ENCODE results near the gene CHSY1. TPM values are rescaled to one million over a fixed set of nuclear protein-coding genes. Genes with fewer than 3 reads are reported as not detected.
"Not testable (repeated sequence)": the region's sequence is repeated elsewhere in the genome, so short reads cannot be mapped to it uniquely, and the experiment has no call there.

Gene CHSY1
- total and polyA plus RNA-seq, 10 donors: 6.8 to 99.5 (median 52.8) TPM

- H3K4me1 ChIP-seq: peaks cover 34 to 64% (median 43%) of the 10 kb centered on the region in 6 donors
- DNase-seq: peak; percentile 100
- no peaks in the 10 kb centered on the region for H3K27me3 ChIP-seq (replicated peaks in 1 of 7)
- WGBS, 5 donors: 0 to 1% (median 0%) methylated on average over 53 to 87 of the region's 87 CpGs
- peak within 1 kb of the TSS; percentile 80 to 100 (median 95) for H3K4me3 ChIP-seq
- intact Hi-C loops (cut with DNase I; ENCODE audit: low total_unique reads): loop anchor here (5.0 kb wide), 1 partner anchor 347 kb away; no protein-coding TSS in a partner anchor
- TF ChIP-seq POLR2A (IDR thresholded peaks at IDR 0.05): peak; percentile 15 to 55 (median 35)
- peak; percentile 97 to 99 (median 98) for TF ChIP-seq POLR2AphosphoS5 (IDR thresholded peaks at IDR 0.05)
- peak in 2 of 11 experiments; percentile 9 to 39 for TF ChIP-seq CTCF (IDR thresholded peaks at IDR 0.05 in 8 of 11, conservative IDR thresholded peaks at IDR 0.05 in 3 of 11)
- H3K9me3 ChIP-seq: no peaks in the 10 kb centered on the region
- peaks cover 0 to 28% (median 10%) of the 10 kb centered on the region in 6 donors for H3K36me3 ChIP-seq
- peak within 1 kb of the TSS; percentile 85 to 98 (median 96) for H3K27ac ChIP-seq
These were observed 43.1 kb upstream of the CHSY1 start, which contains the start of gene SNRPA1 for GRCh38 chr15:101294731-101295606. SNRPA1 (minus strand) TSS chr15:101295248; CDS start chr15:101295178, 70 bp downstream.

GRCh38 chr15:101293122-101293521, 41.3 kb upstream of the CHSY1 start:
- intact Hi-C loops (cut with DNase I; ENCODE audit: low total_unique reads): no loop called here
- TF ChIP-seq POLR2A (IDR thresholded peaks at IDR 0.05): no peak
- no peak for TF ChIP-seq CTCF (IDR thresholded peaks at IDR 0.05 in 8 of 11, conservative IDR thresholded peaks at IDR 0.05 in 3 of 11)
- TF ChIP-seq POLR2AphosphoS5 (IDR thresholded peaks at IDR 0.05): no peak

GRCh38 chr15:101288905-101289513, 37.2 kb upstream of the CHSY1 start:
- Histone ChIP-seq H3K4me1 (peaks cover 31 to 90% (median 58%) of the 10 kb centered on the region in 6 donors), H3K9me3 (no peaks in the 10 kb centered on the region), H3K27ac (peak overlapping the region in 1 of 8 donors; percentile 13), H3K27me3 (replicated peaks in 1 of 7) (no peaks in the 10 kb centered on the region), H3K36me3 (peaks cover 3 to 86% (median 52%) of the 10 kb centered on the region in 6 donors), H3K4me3 (no peak overlapping the region)
- DNase-seq: no peak
- WGBS, 5 donors: 73 to 85% (median 76%) methylated on average over 8 of the region's 8 CpGs
- TF ChIP-seq POLR2A (IDR thresholded peaks at IDR 0.05) (no peak), CTCF (IDR thresholded peaks at IDR 0.05 in 8 of 11, conservative IDR thresholded peaks at IDR 0.05 in 3 of 11) (peak; percentile 25 to 78 (median 65))
- intact Hi-C loops (cut with DNase I; ENCODE audit: low total_unique reads): no loop called here

More at GRCh38 chr15:101293122-101293521, 41.3 kb upstream of the CHSY1 start:
- H3K4me1 ChIP-seq: peaks cover 36 to 82% (median 56%) of the 10 kb centered on the region in 6 donors
- 50 to 70% (median 62%) methylated on average over 10 of the region's 10 CpGs for WGBS, 5 donors
- H3K36me3 ChIP-seq: peaks cover 0 to 45% (median 20%) of the 10 kb centered on the region in 6 donors
- H3K27me3 ChIP-seq (replicated peaks in 1 of 7): no peaks in the 10 kb centered on the region
- H3K4me3 ChIP-seq: peak overlapping the region in 7 of 8 donors; percentile 80 to 97 (median 95)
- no peak for DNase-seq
- peak overlapping the region in 4 of 8 donors; percentile 95 to 97 (median 96) for H3K27ac ChIP-seq
- no peaks in the 10 kb centered on the region for H3K9me3 ChIP-seq

GRCh38 chr15:101287342-101287741, 35.5 kb upstream of the CHSY1 start:
- Histone ChIP-seq H3K4me1 (peaks cover 17 to 73% (median 41%) of the 10 kb centered on the region in 6 donors), H3K27ac (peak overlapping the region in 4 of 8 donors; percentile 37 to 70 (median 58)), H3K36me3 (peaks cover 3 to 100% (median 68%) of the 10 kb centered on the region in 6 donors)
- intact Hi-C loops (cut with DNase I; ENCODE audit: low total_unique reads); DNase-seq; H3K9me3 ChIP-seq; H3K27me3 ChIP-seq (replicated peaks in 1 of 7); H3K4me3 ChIP-seq: not testable (repeated sequence)
- WGBS, 5 donors: 95 to 98% (median 95%) methylated on average over 6 of the region's 6 CpGs
